Measurements from ENCODE around the gene DDRGK1.
"Not testable (repeated sequence)": the region's sequence is repeated elsewhere in the genome, so short reads cannot be mapped to it uniquely, and the experiment has no call there.

Gene DDRGK1

GRCh38 chr20:3163099-3164042, 41.1 kb downstream of the DDRGK1 start:
- no peak for DNase-seq

DNA sequence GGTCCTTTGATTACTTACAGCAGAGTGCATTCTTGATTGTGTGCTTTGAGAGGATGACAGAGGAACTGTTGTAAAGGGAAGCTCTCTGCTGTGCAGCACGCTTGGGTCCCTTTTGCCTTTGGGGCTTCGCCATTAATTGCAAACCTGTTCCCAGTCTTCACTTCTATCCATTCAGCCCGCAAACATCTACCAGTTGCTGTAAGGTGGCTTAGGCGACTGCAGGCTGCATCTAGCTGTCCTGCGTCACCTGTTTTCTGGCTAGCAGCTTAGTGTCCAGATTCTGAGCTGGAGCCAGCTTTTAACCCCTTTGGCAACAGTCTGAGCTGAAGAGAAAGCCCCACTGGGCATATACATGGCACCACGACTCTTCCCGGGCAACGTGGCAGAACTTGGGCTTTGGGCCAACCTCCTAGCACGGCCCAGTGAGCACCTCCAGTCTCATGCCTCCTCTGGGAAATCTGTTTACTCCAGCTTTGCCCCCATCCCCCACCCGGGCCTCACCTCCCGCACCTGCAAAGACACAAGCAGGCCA, 42.3 kb downstream of the DDRGK1 start:
- DNase-seq = no peak

- DNase-seq = no peak
These were observed 43.0 kb downstream of the DDRGK1 start for GRCh38 chr20:3161316-3162079.

- DNase-seq = no peak
These were observed 44.1 kb downstream of the DDRGK1 start for GRCh38 chr20:3160418-3160817.

DNA sequence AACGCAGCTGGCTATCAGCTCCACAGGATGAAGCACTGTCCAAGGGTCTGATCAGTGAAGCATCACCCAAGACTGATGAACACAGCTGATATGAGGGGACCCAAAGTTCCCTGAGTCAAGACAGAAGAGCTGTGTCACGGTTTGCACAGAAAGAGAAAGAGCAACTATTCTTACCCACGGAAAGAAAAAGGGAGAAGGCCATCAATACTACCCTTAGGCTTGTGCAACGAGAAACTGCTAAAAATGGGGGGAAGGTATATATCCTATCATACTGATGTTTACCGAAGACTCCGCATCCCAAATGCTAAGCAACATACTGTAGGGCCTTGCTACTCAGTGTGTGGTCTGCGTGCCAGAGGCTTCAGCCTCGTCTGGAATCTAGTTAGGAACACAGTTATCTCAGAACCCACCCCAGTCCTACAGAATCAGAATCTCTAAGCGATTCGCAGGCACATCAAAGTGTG, 45.5 kb downstream of the DDRGK1 start:
- DNase-seq = no peak

DNA sequence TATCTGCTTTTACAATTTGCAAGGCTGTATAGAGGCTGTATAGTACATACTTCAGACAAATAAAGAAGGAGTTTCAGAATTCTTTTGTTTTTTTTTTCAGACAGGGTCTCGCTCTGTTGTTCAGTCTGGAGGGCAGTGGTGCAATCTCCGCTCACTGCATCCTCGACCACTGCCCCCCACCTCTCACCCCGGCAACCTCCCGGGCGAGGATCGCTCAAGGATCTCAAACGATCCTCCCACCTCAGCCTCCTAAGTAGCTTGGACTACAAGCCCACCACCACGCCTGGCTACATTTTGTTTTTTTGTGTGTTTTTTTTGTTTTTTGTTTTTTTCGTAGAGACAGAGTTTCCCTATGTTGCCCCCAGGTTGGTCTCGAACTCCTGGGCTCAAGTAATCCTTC, 46.7 kb downstream of the DDRGK1 start:
- DNase-seq = no peak

DNA sequence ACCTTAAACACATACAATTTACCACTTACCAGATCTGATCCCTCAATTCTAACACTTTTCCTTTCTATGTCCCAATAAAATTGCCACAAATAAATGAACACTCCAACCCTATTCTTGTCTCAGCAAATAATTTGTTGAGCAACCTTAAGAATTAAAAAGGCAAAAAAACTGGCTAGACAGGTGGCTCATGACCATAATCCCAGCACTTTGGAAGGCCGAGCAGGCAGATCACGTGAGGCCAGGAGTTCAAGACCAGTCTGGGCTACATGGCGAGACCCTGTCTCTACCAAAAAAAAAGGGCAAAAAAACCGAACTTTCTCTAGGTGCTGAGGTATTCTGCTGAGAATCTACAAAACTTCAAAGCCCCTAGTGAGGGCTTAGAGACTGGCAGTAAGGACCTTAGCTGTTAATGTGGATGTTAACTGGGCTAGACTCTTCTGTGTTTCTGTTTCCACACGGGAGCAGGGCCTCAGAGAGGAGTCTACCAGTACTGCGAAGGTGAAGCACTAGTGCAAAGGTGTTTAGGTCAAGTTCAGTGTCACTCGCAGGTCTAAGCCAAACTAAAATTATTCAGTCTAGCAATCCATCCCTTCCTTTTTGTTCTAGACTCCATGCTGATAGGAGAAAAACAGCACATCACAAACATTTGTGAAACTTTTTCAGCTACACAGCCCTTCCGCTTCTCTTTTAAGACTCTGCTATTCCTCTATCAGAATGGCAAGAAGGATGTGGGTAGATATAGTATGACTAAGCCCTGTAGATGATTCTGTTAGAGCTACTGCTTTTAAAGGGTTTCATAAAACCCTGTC, 47.5 kb downstream of the DDRGK1 start:
- no peak for DNase-seq

- DNase-seq = not testable (repeated sequence)
These were observed 52.3 kb downstream of the DDRGK1 start for GRCh38 chr20:3152057-3152644.

- no peak for DNase-seq
These were observed 53.6 kb downstream of the DDRGK1 start for GRCh38 chr20:3150908-3151307.

- DNase-seq = no peak
These were observed 57.6 kb downstream of the DDRGK1 start for GRCh38 chr20:3146732-3147341.

DNA sequence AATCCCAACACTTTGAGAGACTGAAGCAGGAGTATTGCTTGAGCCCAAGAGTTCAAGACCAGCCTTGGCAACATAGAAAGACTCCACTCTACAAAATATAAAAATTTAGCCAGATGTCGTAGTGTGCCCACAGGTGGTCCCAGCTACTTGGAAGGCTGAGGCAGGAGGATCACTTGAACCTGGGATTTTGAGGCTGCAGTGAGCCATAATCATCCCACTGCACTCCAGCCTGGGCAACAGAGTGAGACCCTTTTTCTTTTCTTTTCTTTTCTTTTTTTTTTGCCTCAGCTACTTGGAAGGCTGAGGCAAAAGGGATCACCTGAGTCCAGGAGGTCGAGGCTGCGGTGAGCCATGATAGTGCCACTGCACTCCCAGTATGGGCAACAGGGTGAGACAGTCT, 62.7 kb downstream of the DDRGK1 start:
- no peak for DNase-seq
